HepG2 (cell line): Measurements from ENCODE around the gene THAP3. TPM values are rescaled to one million over a fixed set of nuclear protein-coding genes. Genes with fewer than 3 reads are reported as not detected.

Experiments used
- CREB1 ChIP-seq, 2 experiments: fragments of 450-650 bp in 1 of 2; IDR thresholded peaks; 2 replicates each; pipeline ENCODE4 v1.6.1; 2016 to 2017; ENCODE audit warnings: control low read depth in 1 of 2, mild to moderate bottlenecking in 1 of 2, missing compliant biosample characterization in 1 of 2, missing genetic modification characterization in 1 of 2
- ETV5 ChIP-seq: IDR thresholded peaks from 2 replicates; pipeline ENCODE4 v1.6.1; 2018; ENCODE audit warnings: missing biosample characterization, missing genetic modification reagents, inconsistent platforms, borderline replicate concordance
- GTF2F1 ChIP-seq: fragments of 150-350 bp; IDR thresholded peaks from 2 replicates; pipeline ENCODE4 v1.6.1; 2014; ENCODE audit warnings: low read length
- HNRNPL ChIP-seq: fragments of 200-400 bp; formaldehyde crosslinking; IDR thresholded peaks from 2 replicates; pipeline ENCODE4 v1.6.1; 2017; ENCODE audit warnings: mild to moderate bottlenecking, low read depth, low read length
- KLF11 ChIP-seq: IDR thresholded peaks from 2 replicates; pipeline ENCODE4 v1.6.1; 2016; ENCODE audit warnings: missing compliant biosample characterization
- MEIS2 ChIP-seq: sonication (generic); formaldehyde crosslinking; IDR thresholded peaks from 2 replicates; pipeline ENCODE4 v1.9.0; 2021; ENCODE audit warnings: mild to moderate bottlenecking, missing genetic modification reagents
- NFIC ChIP-seq: IDR thresholded peaks from 2 replicates; pipeline ENCODE4 v1.6.1; 2012; ENCODE audit warnings: mild to moderate bottlenecking, low read length, inconsistent platforms
- NR2F1 ChIP-seq, 2 experiments: fragments of 450-650 bp in 1 of 2; formaldehyde crosslinking in 1 of 2; IDR thresholded peaks; 2 replicates each; pipeline versions ENCODE4 v1.5.0 to v1.6.1; 2016 to 2020; ENCODE audit warnings: mild to moderate bottlenecking in 1 of 2, missing compliant biosample characterization in 1 of 2, missing genetic modification reagents in 1 of 2, moderate library complexity in 1 of 2
- RARA ChIP-seq: IDR thresholded peaks from 2 replicates; pipeline ENCODE4 v1.6.1; 2016; ENCODE audit warnings: missing genetic modification reagents, missing compliant biosample characterization
- RCOR2 ChIP-seq: IDR thresholded peaks from 2 replicates; pipeline ENCODE4 v1.6.1; 2016; ENCODE audit warnings: missing biosample characterization, missing genetic modification reagents
- RFX3 ChIP-seq: IDR thresholded peaks from 2 replicates; pipeline ENCODE4 v1.6.1; 2016; ENCODE audit warnings: missing biosample characterization, missing genetic modification reagents
- SOX13 ChIP-seq, 3 experiments: fragments of 450-650 bp in 1 of 3; sonication (generic) in 1 of 3; formaldehyde crosslinking in 1 of 3; IDR thresholded peaks in 2 of 3; conservative IDR thresholded peaks in 1 of 3; 2 replicates each; pipeline versions ENCODE4 v1.5.0 to v1.6.1; 2016 to 2020; ENCODE audit warnings: antibody characterized with exemption in 1 of 3, mild to moderate bottlenecking in 1 of 3, missing compliant biosample characterization in 1 of 3, missing genetic modification reagents in 1 of 3, moderate library complexity in 1 of 3
- SP1 ChIP-seq, 2 experiments: fragments of 450-650 bp in 1 of 2; sonication (generic) in 1 of 2; formaldehyde crosslinking in 1 of 2; IDR thresholded peaks; 2 replicates each; pipeline versions ENCODE4 v1.4.0 to v1.6.1; 2016 to 2020; ENCODE audit warnings: missing genetic modification reagents in 1 of 2
- STAG1 ChIP-seq: sonication (generic); formaldehyde crosslinking; IDR thresholded peaks from 2 replicates; pipeline ENCODE4 v1.4.0; 2020; ENCODE audit warnings: missing genetic modification reagents
- ZFP90 ChIP-seq: sonication (generic); formaldehyde crosslinking; IDR thresholded peaks from 2 replicates; pipeline ENCODE4 v1.8.0; 2022; ENCODE audit warnings: missing genetic modification reagents, mild to moderate bottlenecking, inconsistent platforms, borderline replicate concordance
- ZMAT3 ChIP-seq: sonication (generic); formaldehyde crosslinking; conservative IDR thresholded peaks from 2 replicates; pipeline ENCODE4 v1.7.0; 2021; ENCODE audit warnings: missing genetic modification reagents
- ZNF160 ChIP-seq: sonication (generic); formaldehyde crosslinking; IDR thresholded peaks from 2 replicates; pipeline ENCODE4 v1.8.0; 2022; ENCODE audit warnings: mild to moderate bottlenecking, inconsistent platforms, missing genetic modification reagents
- ZNF670 ChIP-seq: sonication (generic); formaldehyde crosslinking; IDR thresholded peaks from 2 replicates; pipeline ENCODE4 v1.8.0; 2022; ENCODE audit warnings: mild to moderate bottlenecking, missing genetic modification reagents, borderline replicate concordance
- polyA plus RNA-seq, 8 experiments: library from polyadenylated mRNA; depleted of rRNA in 3 of 8; stranded (reverse) in 7 of 8; unstranded in 1 of 8; fragments of >200 nt; fragmentation: Illumina TruSeq in 4 of 8; extraction: Trizol in 4 of 8; gene quantifications; 2 replicates each; pipeline versions ENCODE4 v1.2.1 to v1.2.3, GENCODE V29; 2011 to 2016; ENCODE audit warnings: low read depth in 4 of 8, missing spikeins in 1 of 8, mixed read lengths in 1 of 8; ENCODE audit not compliant: insufficient read depth in 1 of 8
- total RNA-seq, 5 experiments: library from RNA; depleted of rRNA; stranded (reverse); fragments of >200 nt; fragmentation: Illumina TruSeq; extraction: Trizol; gene quantifications; 2 replicates each; pipeline ENCODE4 v1.2.3, GENCODE V29; 2016; ENCODE audit warnings: low read depth in 1 of 5
- TF ChIP-seq, protein P1 (sequence below): sonication (generic); formaldehyde crosslinking; IDR thresholded peaks from 2 replicates; pipeline ENCODE4 v1.4.0; 2020; ENCODE audit warnings: missing genetic modification reagents, borderline replicate concordance
- TF ChIP-seq, protein P2 (sequence below): sonication (generic); formaldehyde crosslinking; IDR thresholded peaks from 2 replicates; pipeline ENCODE4 v1.4.0; 2020; ENCODE audit warnings: missing genetic modification reagents
- TF ChIP-seq, protein P3 (sequence below): IDR thresholded peaks from 2 replicates; pipeline ENCODE4 v1.6.1; 2016

Gene THAP3
- total and polyA plus RNA-seq, 2 of the 13 experiments (the other 11 are each of a cell fraction or from before 2014, with no cell fraction given) = 10.3 to 14.9 TPM

- TF ChIP-seq, protein P1, sequence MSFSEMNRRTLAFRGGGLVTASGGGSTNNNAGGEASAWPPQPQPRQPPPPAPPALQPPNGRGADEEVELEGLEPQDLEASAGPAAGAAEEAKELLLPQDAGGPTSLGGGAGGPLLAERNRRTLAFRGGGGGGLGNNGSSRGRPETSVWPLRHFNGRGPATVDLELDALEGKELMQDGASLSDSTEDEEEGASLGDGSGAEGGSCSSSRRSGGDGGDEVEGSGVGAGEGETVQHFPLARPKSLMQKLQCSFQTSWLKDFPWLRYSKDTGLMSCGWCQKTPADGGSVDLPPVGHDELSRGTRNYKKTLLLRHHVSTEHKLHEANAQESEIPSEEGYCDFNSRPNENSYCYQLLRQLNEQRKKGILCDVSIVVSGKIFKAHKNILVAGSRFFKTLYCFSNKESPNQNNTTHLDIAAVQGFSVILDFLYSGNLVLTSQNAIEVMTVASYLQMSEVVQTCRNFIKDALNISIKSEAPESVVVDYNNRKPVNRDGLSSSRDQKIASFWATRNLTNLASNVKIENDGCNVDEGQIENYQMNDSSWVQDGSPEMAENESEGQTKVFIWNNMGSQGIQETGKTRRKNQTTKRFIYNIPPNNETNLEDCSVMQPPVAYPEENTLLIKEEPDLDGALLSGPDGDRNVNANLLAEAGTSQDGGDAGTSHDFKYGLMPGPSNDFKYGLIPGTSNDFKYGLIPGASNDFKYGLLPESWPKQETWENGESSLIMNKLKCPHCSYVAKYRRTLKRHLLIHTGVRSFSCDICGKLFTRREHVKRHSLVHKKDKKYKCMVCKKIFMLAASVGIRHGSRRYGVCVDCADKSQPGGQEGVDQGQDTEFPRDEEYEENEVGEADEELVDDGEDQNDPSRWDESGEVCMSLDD = no peak
- no peak for TF ChIP-seq ZFP90
- TF ChIP-seq ZMAT3 (CRISPR knock-in tag) = 0 out of 2 replicates have a peak, but pooled peaks have one; percentile 30
- TF ChIP-seq NFIC = 0 out of 2 replicates have a peak, but pooled peaks have one; percentile 46
- peak; percentile 85 for TF ChIP-seq HNRNPL
- TF ChIP-seq, protein P2, sequence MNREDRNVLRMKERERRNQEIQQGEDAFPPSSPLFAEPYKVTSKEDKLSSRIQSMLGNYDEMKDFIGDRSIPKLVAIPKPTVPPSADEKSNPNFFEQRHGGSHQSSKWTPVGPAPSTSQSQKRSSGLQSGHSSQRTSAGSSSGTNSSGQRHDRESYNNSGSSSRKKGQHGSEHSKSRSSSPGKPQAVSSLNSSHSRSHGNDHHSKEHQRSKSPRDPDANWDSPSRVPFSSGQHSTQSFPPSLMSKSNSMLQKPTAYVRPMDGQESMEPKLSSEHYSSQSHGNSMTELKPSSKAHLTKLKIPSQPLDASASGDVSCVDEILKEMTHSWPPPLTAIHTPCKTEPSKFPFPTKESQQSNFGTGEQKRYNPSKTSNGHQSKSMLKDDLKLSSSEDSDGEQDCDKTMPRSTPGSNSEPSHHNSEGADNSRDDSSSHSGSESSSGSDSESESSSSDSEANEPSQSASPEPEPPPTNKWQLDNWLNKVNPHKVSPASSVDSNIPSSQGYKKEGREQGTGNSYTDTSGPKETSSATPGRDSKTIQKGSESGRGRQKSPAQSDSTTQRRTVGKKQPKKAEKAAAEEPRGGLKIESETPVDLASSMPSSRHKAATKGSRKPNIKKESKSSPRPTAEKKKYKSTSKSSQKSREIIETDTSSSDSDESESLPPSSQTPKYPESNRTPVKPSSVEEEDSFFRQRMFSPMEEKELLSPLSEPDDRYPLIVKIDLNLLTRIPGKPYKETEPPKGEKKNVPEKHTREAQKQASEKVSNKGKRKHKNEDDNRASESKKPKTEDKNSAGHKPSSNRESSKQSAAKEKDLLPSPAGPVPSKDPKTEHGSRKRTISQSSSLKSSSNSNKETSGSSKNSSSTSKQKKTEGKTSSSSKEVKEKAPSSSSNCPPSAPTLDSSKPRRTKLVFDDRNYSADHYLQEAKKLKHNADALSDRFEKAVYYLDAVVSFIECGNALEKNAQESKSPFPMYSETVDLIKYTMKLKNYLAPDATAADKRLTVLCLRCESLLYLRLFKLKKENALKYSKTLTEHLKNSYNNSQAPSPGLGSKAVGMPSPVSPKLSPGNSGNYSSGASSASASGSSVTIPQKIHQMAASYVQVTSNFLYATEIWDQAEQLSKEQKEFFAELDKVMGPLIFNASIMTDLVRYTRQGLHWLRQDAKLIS (CRISPR knock-in tag) = no peak
- 0 out of 2 replicates have a peak, but pooled peaks have one; percentile 51 for TF ChIP-seq MEIS2 (CRISPR knock-in tag)
- no peak for TF ChIP-seq GTF2F1
- TF ChIP-seq RFX3 (CRISPR knock-in tag) = 0 out of 2 replicates have a peak, but pooled peaks have one; percentile 20
- TF ChIP-seq SOX13 (IDR thresholded peaks at IDR 0.05) = peak; percentile 29; the same call in 1 of the 2 replicates
- TF ChIP-seq SOX13 (CRISPR knock-in tag; conservative IDR thresholded peaks at IDR 0.05 in 1 of 2, IDR thresholded peaks at IDR 0.05 in 1 of 2) = peak in 1 of 2 experiments; percentile 73; a peak in 2 of 4 replicates
- 0 out of 2 replicates have a peak, but pooled peaks have one; percentile 12 for TF ChIP-seq ZNF670 (CRISPR knock-in tag)
- peak; percentile 80 for TF ChIP-seq RARA
- TF ChIP-seq ZNF160 (CRISPR knock-in tag) = 0 out of 2 replicates have a peak, but pooled peaks have one; percentile 14
- 0 out of 2 replicates have a peak, but pooled peaks have one; percentile 13 for TF ChIP-seq STAG1 (CRISPR knock-in tag)
- TF ChIP-seq, protein P3, sequence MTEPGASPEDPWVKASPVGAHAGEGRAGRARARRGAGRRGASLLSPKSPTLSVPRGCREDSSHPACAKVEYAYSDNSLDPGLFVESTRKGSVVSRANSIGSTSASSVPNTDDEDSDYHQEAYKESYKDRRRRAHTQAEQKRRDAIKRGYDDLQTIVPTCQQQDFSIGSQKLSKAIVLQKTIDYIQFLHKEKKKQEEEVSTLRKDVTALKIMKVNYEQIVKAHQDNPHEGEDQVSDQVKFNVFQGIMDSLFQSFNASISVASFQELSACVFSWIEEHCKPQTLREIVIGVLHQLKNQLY (CRISPR knock-in tag) = 0 out of 2 replicates have a peak, but pooled peaks have one; percentile 37
- TF ChIP-seq KLF11 (CRISPR knock-in tag) = no peak
- peak; percentile 28 to 44; a peak in 2 of 4 replicates for TF ChIP-seq NR2F1 (CRISPR knock-in tag; IDR thresholded peaks at IDR 0.05)
- TF ChIP-seq CREB1 (IDR thresholded peaks at IDR 0.05) = no peak
- peak; percentile 81 for TF ChIP-seq CREB1 (CRISPR knock-in tag; IDR thresholded peaks at IDR 0.05)
- TF ChIP-seq ETV5 (CRISPR knock-in tag) = peak; percentile 76
- no peak for TF ChIP-seq SP1 (IDR thresholded peaks at IDR 0.05)
- peak; percentile 74 for TF ChIP-seq SP1 (CRISPR knock-in tag; IDR thresholded peaks at IDR 0.05)
- peak; percentile 69; the same call in 1 of the 2 replicates for TF ChIP-seq RCOR2 (CRISPR knock-in tag)
Measured at GRCh38 chr1:6582370-6582769, 42.3 kb upstream of the THAP3 start (continued).
